GM19023 (cell line): ENCODE measurements around the gene HBS1L.

Experiments used
- ATAC-seq: cut with Tn5 transposase; IDR thresholded peaks from one replicate; pipeline ENCODE4 v1.9.1; 2021; ENCODE audit warnings: mild to moderate bottlenecking, moderate library complexity; ENCODE audit not compliant: unreplicated experiment

The HBS1L gene

DNA sequence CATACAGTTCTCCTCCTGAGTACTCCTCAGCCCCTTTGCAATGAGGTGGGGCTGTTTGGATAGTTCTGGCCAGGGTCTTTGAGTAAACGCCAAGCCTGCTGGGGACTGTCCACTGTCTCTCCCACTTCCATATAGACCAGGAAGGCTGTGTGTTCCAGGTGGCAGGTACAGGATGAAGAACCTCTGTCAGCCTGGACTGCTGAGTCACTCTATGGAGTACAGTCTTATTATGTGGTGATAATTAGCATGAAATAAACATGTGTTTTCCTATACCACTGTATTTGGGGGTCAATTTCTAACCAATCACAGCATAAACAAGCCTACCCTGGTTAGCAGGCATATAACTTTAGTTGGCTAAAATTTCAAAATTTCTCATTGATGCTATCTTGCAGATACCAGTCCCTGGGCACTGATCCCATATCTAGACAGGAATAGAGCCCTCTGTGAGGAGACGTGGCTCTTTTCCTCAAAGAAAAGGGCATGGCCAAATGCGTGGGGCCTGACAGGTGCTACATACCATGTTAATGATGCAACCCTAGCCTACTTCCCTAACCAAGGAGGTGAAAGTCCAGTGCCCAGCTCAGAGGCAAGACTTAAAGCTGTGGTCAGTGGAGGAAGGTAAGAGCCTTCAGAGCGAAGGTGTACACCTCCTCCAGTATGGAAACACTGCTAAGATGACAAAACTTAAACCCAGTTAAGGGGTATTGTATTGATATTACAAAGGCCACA lies 100.2 kb downstream of the HBS1L start:
- ATAC-seq = no peak

- ATAC-seq = no peak
These were observed 102.9 kb downstream of the HBS1L start for GRCh38 chr6:134951494-134952263.

GRCh38 chr6:134950482-134950881 lies 104.1 kb downstream of the HBS1L start:
- no peak for ATAC-seq

- no peak for ATAC-seq
These were observed 104.7 kb downstream of the HBS1L start, which contains the start of gene ALDH8A1 for GRCh38 chr6:134949927-134950326. Gene ALDH8A1, minus strand, starts transcription at chr6:134950101. Its CDS starts 48 bp downstream, at chr6:134950053.

DNA sequence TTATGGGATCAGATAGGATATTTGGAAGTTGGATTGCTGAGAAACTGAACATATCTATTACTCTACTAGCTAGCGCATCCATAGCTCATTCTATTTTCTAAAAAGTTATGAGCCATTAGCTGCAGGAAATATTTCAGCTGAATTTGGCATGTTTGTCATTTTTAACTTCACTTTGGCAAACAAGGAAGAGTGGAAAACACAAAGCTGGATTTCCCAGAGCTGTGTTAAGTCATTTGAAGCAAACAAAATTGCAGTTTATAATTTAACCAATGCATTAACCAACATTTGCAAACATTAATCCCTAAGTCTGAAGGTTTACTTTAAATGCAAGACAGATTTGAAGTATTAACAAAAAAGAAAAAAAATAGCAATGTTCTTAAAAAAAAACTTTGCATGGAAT lies 105.9 kb downstream of the HBS1L start:
- ATAC-seq = no peak

GRCh38 chr6:134948142-134948541 lies 106.5 kb downstream of the HBS1L start:
- ATAC-seq = no peak

DNA sequence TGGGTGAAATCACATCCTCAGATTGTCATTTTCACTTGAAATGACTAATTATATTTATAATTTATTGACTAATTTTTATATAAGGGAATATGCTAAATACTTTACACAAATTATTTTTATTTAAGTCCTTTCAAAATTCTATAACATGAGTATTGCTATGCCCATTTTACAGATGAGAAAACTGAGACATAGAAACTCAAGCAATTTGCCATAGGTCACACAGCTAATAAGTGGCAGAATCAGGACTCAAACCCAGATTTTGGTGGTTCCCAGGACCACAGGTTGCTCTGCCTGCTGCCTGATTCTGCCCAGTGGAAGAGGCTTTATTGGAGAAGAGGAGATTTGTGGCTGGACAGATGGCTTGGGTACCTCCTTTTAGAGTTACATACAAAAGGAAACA lies 109.6 kb downstream of the HBS1L start:
- no peak for ATAC-seq

- no peak for ATAC-seq
These were observed 111.0 kb downstream of the HBS1L start for GRCh38 chr6:134943522-134944111.

DNA sequence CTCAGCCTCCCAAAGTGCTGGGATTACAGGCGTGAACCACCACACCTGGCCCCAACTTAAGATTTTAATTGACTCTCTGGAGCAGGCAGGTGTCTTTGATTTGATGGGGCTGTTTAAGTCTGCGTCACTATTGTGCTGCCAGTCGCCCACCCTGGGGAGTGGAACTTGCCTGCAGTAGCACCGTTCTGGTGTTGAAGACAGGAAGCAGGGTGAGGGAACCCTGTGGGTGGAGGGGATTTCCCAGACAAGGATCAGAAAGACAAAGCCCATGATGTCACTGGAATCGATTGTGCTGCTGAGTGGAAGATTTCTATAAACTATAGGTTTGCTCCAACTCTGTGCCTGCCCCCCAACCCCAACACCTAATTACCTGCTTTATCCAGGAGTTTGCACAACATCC lies 115.7 kb downstream of the HBS1L start:
- no peak for ATAC-seq

- ATAC-seq = no peak
These were observed 117.2 kb downstream of the HBS1L start for GRCh38 chr6:134937426-134937825.

DNA sequence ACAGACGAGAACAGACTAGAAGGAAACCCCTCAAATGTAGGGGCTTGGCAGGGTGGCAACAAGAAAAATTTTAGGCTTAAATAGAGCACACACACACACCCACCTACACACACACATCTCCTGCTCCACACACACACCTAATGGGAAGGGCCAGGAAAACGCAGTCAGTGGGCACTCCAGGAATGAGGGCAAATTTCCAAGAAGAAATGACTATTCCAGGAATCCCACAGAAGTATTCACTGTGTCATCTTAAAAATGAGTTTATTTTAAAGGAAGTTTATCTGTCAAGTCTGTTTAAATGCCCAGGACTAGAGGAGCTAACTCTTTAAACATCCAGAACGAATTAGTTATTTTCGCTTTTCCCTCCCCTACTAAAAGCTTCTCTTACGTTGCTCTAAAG lies 117.7 kb downstream of the HBS1L start:
- ATAC-seq = no peak

DNA sequence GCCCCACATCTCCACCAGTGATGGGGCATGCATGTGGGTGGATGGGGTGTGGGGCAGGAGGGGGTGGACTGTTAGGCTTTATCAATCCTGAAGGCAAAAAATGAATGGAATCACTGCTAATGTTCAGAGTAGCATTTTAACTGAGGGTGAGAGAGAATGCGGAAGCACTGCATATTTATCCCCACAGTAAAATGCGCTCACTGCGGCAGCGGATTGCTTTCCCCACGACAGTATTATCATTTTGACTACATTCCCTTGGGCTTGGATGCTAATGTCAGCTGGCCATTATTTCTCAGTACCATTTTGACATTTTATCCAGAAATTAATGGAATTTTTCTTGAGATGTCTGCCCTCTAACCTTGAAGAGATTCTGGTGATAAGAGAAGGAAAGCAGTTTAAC lies 118.1 kb downstream of the HBS1L start:
- no peak for ATAC-seq

GRCh38 chr6:134934793-134935485 lies 119.7 kb downstream of the HBS1L start:
- ATAC-seq = no peak

- ATAC-seq = no peak
These were observed 121.8 kb downstream of the HBS1L start for GRCh38 chr6:134932535-134933470.

GRCh38 chr6:134932098-134932497 lies 122.5 kb downstream of the HBS1L start:
- no peak for ATAC-seq

DNA sequence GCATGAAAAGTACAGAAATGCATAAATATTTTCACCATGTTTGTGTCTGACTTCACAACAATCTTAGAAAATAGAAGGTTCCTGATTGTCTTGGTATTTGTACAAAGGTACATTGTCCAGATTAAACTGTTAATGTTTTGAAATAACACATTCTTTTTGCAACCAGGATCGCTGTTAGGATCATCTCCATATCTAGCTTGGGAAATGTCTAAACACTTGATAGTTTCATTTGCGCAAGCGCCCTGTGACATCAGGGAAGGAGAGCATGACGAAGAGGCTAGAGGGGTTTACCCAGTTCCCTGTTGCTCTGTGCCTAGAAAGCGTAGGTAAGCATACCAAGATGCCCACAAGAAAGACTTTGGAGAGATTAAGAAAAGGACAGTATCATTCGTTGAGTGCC lies 124.2 kb downstream of the HBS1L start:
- ATAC-seq = no peak

- ATAC-seq = no peak
These were observed 126.3 kb downstream of the HBS1L start for GRCh38 chr6:134928151-134928900.

DNA sequence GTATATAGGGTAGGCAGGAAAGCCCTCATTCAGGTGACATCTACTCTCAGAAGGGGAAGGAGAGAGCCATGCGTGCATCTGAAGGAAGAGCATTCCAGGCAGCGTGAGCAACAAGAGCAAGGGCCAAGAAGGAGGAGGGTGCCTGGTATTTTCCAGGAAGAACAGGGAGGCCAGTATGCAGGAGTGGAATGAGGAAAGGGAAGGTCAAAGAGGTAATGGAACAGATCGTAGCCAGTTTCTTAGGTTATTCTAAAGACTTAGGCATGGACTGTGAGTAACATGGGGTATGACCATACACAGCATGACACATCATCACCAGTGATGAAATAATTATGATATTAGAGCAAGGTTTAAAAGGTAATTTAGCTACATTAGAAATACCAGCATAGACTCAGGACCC lies 128.8 kb downstream of the HBS1L start:
- no peak for ATAC-seq

DNA sequence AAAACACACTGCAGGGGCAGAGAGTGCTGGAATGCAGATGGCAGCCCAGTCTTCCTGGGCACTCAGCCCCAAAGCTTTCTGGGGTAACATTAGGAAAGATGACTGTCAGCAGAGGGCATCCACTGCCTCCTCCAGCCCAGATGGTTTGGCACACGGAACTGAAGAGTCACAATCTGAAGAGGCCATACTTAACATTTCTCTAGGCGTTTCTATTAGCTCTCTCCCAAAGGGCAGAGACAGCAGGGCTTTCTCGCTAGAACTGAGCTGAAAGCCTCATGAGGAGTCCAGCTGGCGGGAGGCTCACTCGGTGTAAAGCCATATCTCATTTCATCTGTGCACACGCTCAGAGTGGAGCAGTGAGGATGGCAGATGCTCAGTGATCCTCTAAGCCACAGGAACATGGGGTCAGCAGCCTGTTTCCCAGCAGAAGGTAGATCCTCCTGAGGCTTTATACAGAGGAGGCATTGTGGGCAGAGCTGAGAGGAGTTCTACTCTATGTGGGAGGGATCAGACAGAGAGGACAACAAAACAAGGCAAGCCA lies 132.8 kb downstream of the HBS1L start:
- ATAC-seq = no peak
